PC-3 (cell line): ENCODE data around the gene TANGO6.

ENCODE experiments used
- CTCF ChIP-seq: fragments of 300-600 bp; sonication (generic); conservative IDR thresholded peaks from 2 replicates; pipeline ENCODE4 v1.5.1; 2017; ENCODE audit warnings: antibody characterized with exemption, low read depth, mild to moderate bottlenecking, low read length
- EZH2 ChIP-seq: fragments of 300-600 bp; sonication (generic); IDR thresholded peaks from one replicate; pipeline ENCODE4 v1.6.1; 2017; ENCODE audit warnings: antibody characterized with exemption, mild to moderate bottlenecking, low read length; ENCODE audit not compliant: unreplicated experiment
- EZH2phosphoT487 ChIP-seq: fragments of 300-600 bp; sonication (generic); IDR thresholded peaks from 2 replicates; pipeline ENCODE4 v1.6.1; 2018; ENCODE audit warnings: mild to moderate bottlenecking, antibody characterized with exemption, low read length, borderline replicate concordance

DNA sequence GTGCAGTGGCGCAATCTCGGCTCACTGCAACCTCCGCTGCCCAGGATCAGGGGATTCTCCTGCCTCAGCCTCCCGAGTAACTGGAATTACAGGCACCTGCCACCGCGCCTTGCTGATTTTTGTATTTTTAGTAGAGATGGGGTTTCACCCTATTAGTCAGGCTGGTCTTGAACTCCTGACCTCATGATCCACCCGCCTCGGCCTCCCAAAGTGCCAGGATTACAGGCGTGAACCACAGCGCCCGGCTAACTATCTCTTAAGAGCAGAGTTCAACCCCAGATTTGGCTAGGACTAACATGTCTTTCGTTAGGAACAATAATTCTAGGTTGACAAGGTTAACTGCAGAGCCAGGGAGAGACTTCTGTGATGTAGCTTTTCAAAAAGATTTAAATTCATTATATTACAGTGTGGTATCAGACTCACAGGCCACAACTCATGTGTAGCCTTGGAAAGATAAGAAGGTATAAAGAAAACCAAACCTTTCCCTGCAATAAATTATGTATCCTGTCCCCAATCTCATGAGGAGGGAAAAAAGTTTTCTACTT lies 284.7 kb downstream of the TANGO6 start:
- TF ChIP-seq CTCF = no peak
- TF ChIP-seq EZH2 = no peak
- no peak for TF ChIP-seq EZH2phosphoT487
